ENCODE results near the gene BOLL. TPM values are rescaled to one million over a fixed set of nuclear protein-coding genes. Genes with fewer than 3 reads are reported as not detected.

The BOLL gene
- total RNA-seq, 3 donors from 2014 or later (not counting 1 experiment from before 2014, with no cell fraction given): not detected

- Mint-ChIP-seq H3K9me3 (no peaks in the 10 kb centered on the region), H3K4me3 (peak within 1 kb of the TSS; percentile 88), H3K27ac (peak within 1 kb of the TSS in 1 of 2 donors; percentile 54), H3K4me1 (peaks cover 13 to 17% of the 10 kb centered on the region in 2 donors), H3K27me3 (ENCODE audit: low read depth in 2 of 2) (peaks cover 47 to 82% of the 10 kb centered on the region in 2 donors), H3K36me3 (no peaks in the 10 kb centered on the region)
- TF ChIP-seq CTCF (IDR thresholded peaks at IDR 0.05): no peak
- under 1% methylated on average over 50 of the region's 50 CpGs for WGBS (ENCODE audit: insufficient coverage)
- no peaks in the 10 kb centered on the region for H3K9me3 ChIP-seq (ENCODE audit: control insufficient read depth, insufficient read depth, low read length)
- H3K4me3 ChIP-seq (ENCODE audit: low read length): peak within 1 kb of the TSS; percentile 50
- peaks cover 8% of the 10 kb centered on the region for H3K4me1 ChIP-seq (ENCODE audit: control insufficient read depth, insufficient read depth, low read length)
- H3K27ac ChIP-seq (ENCODE audit: low read length): no peak within 1 kb of the TSS
- DNase-seq (peak; percentile 54 to 93), ATAC-seq (peak; percentile 96 to 97 (median 96))
- intact Hi-C loops (cut with micrococcal nuclease): no loop called here
- no peaks in the 10 kb centered on the region for H3K36me3 ChIP-seq (ENCODE audit: control insufficient read depth, insufficient read depth, low read length)
- peaks cover 11% of the 10 kb centered on the region for H3K27me3 ChIP-seq (ENCODE audit: control insufficient read depth, insufficient read depth, low read length)
Measured at GRCh38 chr2:197804049-197804757, 19.1 kb upstream of the BOLL start, which contains the start of gene PLCL1. TSS of gene PLCL1 (plus strand) at chr2:197804593.

GRCh38 chr2:197803033-197803444, 17.9 kb upstream of the BOLL start:
- Mint-ChIP-seq H3K27ac (no peak overlapping the region), H3K9me3 (no peaks in the 10 kb centered on the region), H3K4me1 (peaks cover 13 to 17% of the 10 kb centered on the region in 2 donors), H3K27me3 (ENCODE audit: low read depth in 2 of 2) (peaks cover 47 to 82% of the 10 kb centered on the region in 2 donors), H3K36me3 (no peaks in the 10 kb centered on the region), H3K4me3 (peak overlapping the region; percentile 52)
- H3K4me3 ChIP-seq (ENCODE audit: low read length): no peak overlapping the region
- ATAC-seq (peak in 1 of 3 donors; percentile 43), DNase-seq (peak in 1 of 2 donors; percentile 78)
- TF ChIP-seq CTCF (IDR thresholded peaks at IDR 0.05): peak; percentile 30
- H3K9me3 ChIP-seq (ENCODE audit: control insufficient read depth, insufficient read depth, low read length): no peaks in the 10 kb centered on the region
- intact Hi-C loops (cut with micrococcal nuclease): loop anchor here (1.0 kb wide), 3 partner anchors 251 to 493 kb away; no protein-coding TSS in a partner anchor
- H3K36me3 ChIP-seq (ENCODE audit: control insufficient read depth, insufficient read depth, low read length): no peaks in the 10 kb centered on the region
- peaks cover 8% of the 10 kb centered on the region for H3K4me1 ChIP-seq (ENCODE audit: control insufficient read depth, insufficient read depth, low read length)
- WGBS (ENCODE audit: insufficient coverage): 0% methylated on average over 1 of the region's 2 CpGs
- peaks cover 13% of the 10 kb centered on the region for H3K27me3 ChIP-seq (ENCODE audit: control insufficient read depth, insufficient read depth, low read length)
- H3K27ac ChIP-seq (ENCODE audit: low read length): no peak overlapping the region

- no peak for DNase-seq
- no peaks in the 10 kb centered on the region for H3K36me3 Mint-ChIP-seq
- H3K4me1 ChIP-seq (ENCODE audit: control insufficient read depth, insufficient read depth, low read length): peaks cover 8% of the 10 kb centered on the region
- no peak overlapping the region for H3K4me3 Mint-ChIP-seq
- no peaks in the 10 kb centered on the region for H3K9me3 Mint-ChIP-seq
- no peak overlapping the region for H3K4me3 ChIP-seq (ENCODE audit: low read length)
- intact Hi-C loops (cut with micrococcal nuclease): no loop called here
- H3K27ac ChIP-seq (ENCODE audit: low read length): no peak overlapping the region
- peaks cover 13 to 16% of the 10 kb centered on the region in 2 donors for H3K4me1 Mint-ChIP-seq
- no peak for ATAC-seq
- peaks cover 47 to 77% of the 10 kb centered on the region in 2 donors for H3K27me3 Mint-ChIP-seq (ENCODE audit: low read depth in 2 of 2)
- no peak overlapping the region for H3K27ac Mint-ChIP-seq
- TF ChIP-seq CTCF (IDR thresholded peaks at IDR 0.05): no peak
- H3K27me3 ChIP-seq (ENCODE audit: control insufficient read depth, insufficient read depth, low read length): peaks cover 14% of the 10 kb centered on the region
- no peaks in the 10 kb centered on the region for H3K36me3 ChIP-seq (ENCODE audit: control insufficient read depth, insufficient read depth, low read length)
- H3K9me3 ChIP-seq (ENCODE audit: control insufficient read depth, insufficient read depth, low read length): no peaks in the 10 kb centered on the region
Measured at GRCh38 chr2:197801033-197801432, 15.9 kb upstream of the BOLL start.
